AG09319 (cell line): ENCODE results near the gene RAD51B.

Experiments
- DNase-seq: peaks from one replicate; pipeline ENCODE4 v3.0.0-alpha.2; 2010; ENCODE audit warnings: low read depth; ENCODE audit errors: extremely low read depth
- CTCF ChIP-seq: IDR thresholded peaks from 2 replicates; pipeline ENCODE4 v1.5.1; 2011; ENCODE audit warnings: low read depth, mild to moderate bottlenecking, inconsistent platforms, low read length, moderate library complexity

RAD51B gene

DNA sequence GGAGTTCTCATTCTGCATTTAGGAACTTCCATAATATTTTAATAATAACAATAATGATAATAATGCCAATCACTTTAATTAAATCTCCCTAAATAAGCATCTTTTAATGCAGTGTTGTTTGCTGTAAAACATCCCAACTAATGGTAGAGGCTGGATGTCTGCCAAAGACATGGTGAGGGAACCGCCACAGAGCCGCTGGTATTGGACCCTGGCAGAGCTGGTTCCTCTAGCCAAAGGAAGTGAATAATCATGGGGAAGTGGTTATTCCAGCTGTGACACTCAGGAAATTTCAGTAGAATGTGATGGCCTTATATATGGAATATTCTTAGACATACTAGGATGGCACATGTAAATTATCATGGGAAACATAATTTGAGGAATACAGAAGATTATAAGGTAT, 490.0 kb downstream of the RAD51B start:
- no peak for DNase-seq
- no peak for TF ChIP-seq CTCF

GRCh38 chr14:68312300-68312699, 492.7 kb downstream of the RAD51B start:
- no peak for DNase-seq
- TF ChIP-seq CTCF, result no peak

- no peak for TF ChIP-seq CTCF
- no peak for DNase-seq
These were observed 493.5 kb downstream of the RAD51B start for GRCh38 chr14:68312884-68313610.

GRCh38 chr14:68314642-68315041, 495.1 kb downstream of the RAD51B start:
- TF ChIP-seq CTCF, result no peak

DNA sequence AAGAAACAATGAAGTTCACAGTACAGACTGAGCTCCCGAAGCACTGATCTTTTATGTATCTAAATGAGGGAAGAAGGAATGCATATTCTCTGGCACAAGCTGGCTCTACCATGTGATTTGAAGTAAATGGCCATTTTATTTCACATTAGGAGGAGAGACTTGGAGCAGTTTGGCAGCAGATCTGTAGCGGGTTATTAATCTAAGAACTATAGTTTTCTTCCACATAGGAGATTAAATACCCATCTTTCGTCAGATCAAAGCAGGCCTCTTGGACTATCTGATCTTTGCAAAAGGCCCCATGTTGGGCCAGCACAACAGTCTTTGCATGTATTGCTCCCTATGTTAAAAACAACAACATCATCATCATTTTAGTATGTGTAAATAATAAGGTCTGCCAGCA, 495.5 kb downstream of the RAD51B start:
- TF ChIP-seq CTCF, result no peak
- DNase-seq, result no peak

More at GRCh38 chr14:68314642-68315041, 495.1 kb downstream of the RAD51B start:
- no peak for DNase-seq

- TF ChIP-seq CTCF, result no peak
- no peak for DNase-seq
These were observed 496.7 kb downstream of the RAD51B start for GRCh38 chr14:68316078-68316868.

DNA sequence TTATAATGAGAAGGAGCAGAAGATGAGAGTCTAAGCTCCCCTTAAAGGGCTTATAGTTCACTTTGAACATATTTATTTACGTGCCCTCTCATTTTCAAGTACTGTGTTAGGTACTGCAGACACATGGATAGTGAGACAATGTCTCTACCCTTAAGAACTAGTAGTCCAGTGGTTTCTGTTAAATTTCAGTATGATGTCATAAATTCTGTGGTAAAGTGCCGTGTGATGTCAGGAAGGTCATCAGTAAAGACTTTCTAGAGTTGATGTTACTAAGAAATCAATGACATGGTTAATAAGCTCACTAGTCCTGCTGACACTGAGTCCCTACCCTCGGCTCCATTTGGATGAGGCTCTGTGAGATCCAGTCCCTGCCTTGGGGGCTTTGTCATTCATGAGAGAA, 497.7 kb downstream of the RAD51B start:
- DNase-seq, result no peak
- no peak for TF ChIP-seq CTCF
